IPS DF 4.7 (cell line): ENCODE measurements around the gene WDR64.
"Not testable (repeated sequence)": the region's sequence is repeated elsewhere in the genome, so short reads cannot be mapped to it uniquely, and the experiment has no call there.

Source experiments
- DNase-seq: peaks from one replicate; pipeline ENCODE4 v3.0.0-alpha.2; 2013; ENCODE audit warnings: low spot score; ENCODE audit errors: extremely low read depth

WDR64 gene

GRCh38 chr1:241787691-241788090 lies 135.6 kb downstream of the WDR64 start:
- DNase-seq, result no peak

GRCh38 chr1:241789061-241789460 lies 137.0 kb downstream of the WDR64 start:
- DNase-seq, result no peak

DNA sequence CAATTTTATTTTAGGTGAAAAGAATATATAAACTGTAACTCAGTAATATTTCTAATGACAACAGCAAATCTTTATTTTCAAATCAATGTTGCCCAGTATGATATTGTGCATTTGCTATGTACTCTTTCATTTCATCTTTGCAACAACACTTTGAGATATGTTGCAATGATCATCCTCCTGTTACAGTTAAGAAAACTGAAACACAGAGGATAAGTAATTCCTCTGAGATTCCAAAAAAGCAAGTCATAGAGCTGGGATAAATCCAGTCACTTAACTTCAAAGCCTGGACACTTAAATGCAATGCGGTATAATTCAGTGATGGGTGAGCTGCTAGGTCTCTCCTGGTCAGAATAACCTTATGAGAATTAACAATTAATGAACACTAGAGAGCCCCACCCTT lies 147.3 kb downstream of the WDR64 start:
- DNase-seq, result no peak

DNA sequence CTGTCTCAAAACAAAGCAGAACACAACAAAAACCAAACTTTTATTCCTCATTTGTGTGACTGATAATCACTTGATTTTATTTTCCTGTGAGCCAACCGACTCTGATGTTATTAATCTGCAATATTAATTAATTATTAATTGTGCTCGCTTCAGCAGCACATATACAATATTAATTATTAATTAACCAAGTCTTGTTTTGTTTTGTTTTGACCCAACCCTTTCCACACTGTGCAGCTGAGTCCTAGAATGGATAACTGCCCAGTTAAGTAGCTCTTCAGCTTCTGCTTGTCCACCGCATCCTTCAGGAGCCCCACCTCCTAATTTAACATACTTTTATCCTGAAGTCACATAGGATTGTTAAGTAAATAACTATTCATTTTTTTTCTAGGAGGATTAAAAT lies 148.6 kb downstream of the WDR64 start:
- DNase-seq, result no peak

DNA sequence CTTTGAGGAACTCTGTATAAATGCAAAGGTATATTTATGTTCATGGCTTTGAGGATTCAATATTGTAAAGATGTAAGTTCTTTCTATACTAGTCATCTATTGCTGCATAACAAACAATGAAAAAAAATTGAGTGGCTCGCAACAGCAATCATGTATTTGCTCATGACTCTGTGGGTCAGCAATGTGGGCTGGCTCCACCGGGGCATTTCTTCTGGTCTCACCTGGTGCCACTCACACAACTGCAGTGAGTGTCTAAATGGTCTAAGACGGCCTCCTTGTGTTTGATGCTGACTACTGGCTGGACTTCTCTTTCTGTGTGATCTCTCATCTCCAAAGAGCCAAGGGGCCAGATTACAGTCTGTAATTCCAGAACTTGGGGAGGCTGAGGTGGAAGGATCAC lies 150.8 kb downstream of the WDR64 start:
- no peak for DNase-seq

GRCh38 chr1:241804706-241805105 lies 152.6 kb downstream of the WDR64 start:
- not testable (repeated sequence) for DNase-seq

DNA sequence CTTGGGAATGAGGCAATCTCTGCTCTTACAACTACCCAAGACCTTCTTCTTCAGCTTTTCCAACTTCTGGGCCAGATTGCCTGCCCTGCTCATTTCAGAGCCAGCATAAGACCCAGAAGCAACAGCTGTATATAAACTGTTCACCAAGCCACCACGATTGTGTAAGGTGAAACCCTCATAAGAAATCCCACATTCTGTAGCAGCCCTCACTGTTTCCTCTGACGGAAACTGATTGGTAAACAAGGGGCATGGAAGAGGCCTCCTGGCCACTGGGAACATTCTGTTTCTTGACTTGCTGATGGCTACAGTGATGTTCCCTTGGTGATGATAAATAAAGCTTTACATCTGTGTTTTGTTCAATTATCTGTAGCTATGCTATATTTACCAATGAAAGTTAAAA lies 156.2 kb downstream of the WDR64 start:
- no peak for DNase-seq

DNA sequence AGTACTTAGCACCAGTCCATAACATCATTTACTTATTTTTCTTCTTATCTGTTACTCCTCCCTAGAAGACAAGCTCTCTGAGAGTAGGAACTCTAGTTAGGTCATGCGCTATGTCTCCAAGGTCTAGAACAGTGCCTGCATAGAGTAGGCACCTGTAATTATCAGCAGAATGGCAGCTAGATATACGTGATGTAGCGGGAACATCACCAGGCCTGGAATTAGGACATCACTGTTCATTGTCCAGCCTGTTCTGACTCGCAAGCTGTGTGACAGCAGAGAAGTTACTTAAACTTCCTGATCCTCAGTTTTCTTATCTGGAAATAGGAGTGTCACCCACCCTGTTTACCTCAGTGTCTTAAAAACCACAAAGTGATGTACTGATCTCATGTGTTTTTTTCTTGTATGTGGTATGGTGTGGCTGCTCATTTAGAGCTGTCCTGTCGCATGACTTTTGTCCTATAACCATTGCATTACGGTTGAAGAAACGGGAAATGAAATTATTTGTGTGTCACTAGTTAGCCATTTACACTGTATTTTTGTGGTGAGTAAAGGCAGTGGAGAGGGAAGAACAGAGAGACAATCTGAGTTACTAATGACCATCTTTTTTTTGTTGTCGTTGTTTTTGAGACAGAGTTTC lies 158.8 kb downstream of the WDR64 start:
- no peak for DNase-seq

GRCh38 chr1:241813768-241814320 lies 161.8 kb downstream of the WDR64 start:
- DNase-seq, result no peak

DNA sequence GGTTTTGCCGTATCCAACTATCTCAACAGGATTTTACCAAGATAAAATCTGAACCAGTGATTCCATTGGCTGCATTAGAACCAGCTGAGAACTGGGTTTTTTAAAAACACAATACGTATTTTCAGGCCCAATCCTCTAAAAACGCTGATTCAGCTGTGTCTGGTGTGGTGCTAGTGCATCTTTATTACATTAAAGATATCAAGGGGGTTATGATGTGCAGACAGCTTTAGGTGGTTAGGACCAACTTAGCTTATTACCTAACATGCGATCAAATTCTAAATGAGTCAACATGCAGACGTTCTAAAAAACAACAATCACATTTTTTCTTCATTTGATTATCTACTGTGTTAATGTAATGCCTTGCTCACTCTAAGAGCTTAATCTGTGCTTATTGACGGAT lies 163.9 kb downstream of the WDR64 start:
- no peak for DNase-seq

DNA sequence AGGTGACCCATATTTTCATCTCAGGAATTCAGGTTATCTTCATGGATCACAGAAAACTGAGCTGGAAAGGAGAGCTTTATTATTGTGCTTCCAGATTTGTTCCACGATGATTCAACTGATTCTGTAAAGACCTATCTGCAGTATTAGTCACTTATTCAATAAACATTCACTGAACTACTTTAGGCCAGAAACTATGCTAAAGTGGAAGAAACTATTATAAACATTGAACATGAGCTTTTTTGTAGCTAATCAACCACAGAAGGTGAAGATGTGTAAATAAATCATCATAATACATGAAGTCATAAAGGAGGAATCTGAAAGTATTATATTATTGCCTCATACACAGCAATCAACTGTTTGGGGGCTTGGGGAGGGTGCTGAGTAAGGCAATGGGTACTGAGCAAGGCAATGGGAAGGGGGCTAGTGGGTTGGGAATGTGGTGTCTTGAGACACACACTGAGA lies 165.3 kb downstream of the WDR64 start:
- no peak for DNase-seq

DNA sequence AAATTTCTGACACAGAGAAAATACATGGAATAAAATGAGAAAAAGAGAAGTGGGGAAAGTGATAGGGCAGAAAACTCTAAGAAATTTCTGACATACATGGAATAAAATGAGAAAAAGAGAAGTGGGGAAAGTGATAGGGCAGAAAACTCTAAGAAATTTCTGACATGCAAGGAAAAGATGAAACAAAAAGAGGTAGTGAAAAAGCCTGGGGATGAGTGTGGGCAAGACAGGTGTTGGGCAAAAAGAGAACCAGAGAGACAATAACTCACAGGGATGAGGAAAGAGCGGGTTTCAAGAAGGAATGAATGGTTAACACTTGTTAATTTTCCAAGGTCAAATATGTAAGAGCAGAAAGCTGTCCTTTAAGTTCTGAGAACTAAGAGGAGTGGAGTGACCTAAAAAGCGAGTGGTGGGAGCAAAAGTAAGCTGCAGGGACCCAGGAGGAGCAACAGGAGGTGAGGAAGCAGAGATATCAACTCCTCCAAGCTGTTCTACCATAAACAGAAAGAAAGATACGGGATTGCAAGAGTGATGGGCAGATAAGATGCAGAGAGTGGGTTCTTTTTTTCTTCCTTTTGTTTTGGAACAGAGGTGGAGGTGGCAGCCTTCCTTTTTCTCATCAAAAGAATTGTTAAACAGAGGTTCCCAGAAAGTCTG lies 166.0 kb downstream of the WDR64 start:
- no peak for DNase-seq

DNA sequence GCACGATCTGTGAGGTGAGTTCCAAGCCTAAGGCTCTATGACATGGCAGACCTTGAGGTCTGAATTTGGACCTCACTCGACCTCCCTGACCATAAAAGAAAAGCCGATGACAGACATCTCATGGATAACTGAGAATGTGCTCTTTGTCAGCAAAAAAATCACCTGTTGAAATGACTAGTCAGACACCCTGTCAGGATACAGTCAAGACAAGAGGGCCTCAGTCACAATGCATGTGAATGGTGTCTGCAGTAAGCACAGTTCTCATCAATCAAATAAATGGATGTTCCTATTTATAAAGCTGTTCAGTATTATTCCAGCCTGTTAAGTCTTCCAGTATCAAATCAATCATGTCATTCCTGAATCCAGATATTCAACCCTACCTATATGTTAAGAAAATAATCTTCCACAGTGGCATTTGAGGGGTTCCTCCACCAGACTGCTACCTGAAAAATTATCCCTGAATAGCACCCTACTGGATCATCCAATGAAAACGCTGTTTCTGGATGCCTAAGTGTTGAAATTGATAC lies 167.3 kb downstream of the WDR64 start:
- no peak for DNase-seq

DNA sequence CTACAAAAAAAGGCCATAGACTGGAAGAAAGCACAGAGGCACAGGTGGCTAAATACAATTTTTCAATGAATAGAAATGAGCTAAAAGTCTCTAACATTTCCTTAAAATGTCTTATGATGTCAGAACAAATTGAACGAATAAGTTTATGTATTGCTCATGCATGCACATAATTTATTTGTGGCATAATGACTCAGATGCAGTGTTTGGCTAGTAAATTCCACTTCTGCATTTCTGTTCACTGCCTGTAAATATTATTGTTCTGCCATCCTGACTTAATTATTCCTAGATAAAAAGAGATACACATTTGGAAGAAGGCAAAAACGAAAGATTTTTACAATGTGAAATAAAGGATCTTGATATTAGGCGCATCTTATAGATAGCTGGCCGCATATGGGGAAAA lies 169.3 kb downstream of the WDR64 start:
- DNase-seq, result no peak

- no peak for DNase-seq
Measured at GRCh38 chr1:241822846-241823245, 170.8 kb downstream of the WDR64 start.

DNA sequence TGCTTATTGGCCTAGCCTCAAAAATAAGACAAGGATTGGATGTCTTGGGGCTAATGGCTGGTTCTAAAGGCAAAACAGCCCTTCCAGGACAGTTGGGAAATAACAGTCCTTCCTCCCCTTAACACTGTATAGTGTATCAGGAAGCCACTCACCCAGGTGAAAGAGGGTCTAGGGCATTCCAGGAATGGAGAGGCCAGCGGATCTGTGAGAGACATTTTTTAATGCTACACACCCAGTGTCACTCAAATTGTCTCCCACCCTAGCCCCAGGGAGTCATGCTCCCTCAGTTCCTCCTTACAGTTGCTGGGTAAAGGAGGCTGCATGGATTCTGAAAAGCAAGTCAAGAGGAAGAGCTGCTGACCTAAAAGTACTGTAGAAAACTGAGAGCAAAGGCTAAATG lies 171.8 kb downstream of the WDR64 start:
- no peak for DNase-seq

DNA sequence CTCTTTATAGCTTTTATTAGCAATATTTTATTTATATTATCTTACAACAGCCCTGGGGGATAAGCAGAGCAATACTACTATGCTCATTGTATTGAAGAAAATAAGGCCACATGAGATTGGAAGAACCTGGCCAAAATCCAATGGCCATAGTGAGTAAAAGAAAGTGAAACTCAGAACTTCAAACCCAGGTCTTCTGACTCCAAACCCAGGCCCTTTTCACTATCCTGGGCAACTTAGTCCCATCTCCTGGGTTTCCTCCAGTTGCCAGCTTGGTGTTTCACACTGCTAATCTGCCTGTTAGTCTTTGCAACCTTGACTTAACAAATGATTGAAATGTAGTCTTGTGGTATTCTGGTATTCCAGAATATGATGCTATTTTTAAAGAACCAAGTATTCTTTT lies 173.5 kb downstream of the WDR64 start:
- no peak for DNase-seq

- not testable (repeated sequence) for DNase-seq
Measured at GRCh38 chr1:241826613-241827012, 174.5 kb downstream of the WDR64 start.

- DNase-seq, result no peak
Measured at GRCh38 chr1:241827264-241827663, 175.2 kb downstream of the WDR64 start.

DNA sequence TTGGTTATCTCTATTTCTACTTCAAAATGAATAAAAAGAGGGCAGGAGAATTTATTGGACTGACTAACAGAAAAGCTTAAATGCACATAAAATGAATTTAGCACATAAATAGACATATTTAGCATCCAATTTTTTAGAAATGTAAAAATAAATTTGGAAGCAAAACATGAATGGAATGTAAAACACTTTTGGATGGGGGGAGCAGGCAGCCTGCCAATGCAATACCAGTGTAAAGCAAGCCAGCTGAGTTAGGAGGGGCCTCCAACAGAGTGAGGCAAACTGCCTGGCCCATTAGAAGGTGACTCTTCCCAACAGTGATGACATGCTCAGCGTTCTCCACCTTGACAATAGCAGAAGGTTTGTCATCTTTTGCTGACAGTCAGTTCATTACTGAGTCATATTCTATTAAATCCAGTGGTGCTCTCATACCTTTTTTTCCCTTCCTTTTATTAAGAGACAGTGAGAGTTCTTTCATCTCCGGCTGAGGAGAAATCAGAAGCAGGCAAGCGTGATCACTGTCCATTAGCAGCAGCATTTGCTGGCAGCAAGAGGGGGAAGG lies 176.5 kb downstream of the WDR64 start:
- DNase-seq, result no peak

DNA sequence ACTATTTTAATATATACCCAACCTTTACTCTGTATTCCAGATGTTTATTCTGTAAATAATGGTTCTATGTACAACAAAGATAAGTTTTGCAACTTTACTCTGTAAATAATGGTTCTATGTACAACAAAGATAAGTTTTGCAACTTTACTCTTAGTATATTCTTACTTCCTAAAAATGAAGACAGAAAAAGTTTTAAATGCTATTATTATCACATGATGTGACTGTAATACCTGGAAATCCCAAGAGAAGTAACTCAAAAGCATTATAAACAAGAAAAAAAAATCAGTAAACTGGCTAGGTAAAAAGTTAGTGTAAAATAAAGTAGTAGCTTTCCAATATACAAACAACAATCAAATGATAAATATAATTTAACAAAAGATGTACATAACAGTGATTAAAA lies 177.4 kb downstream of the WDR64 start:
- no peak for DNase-seq

DNA sequence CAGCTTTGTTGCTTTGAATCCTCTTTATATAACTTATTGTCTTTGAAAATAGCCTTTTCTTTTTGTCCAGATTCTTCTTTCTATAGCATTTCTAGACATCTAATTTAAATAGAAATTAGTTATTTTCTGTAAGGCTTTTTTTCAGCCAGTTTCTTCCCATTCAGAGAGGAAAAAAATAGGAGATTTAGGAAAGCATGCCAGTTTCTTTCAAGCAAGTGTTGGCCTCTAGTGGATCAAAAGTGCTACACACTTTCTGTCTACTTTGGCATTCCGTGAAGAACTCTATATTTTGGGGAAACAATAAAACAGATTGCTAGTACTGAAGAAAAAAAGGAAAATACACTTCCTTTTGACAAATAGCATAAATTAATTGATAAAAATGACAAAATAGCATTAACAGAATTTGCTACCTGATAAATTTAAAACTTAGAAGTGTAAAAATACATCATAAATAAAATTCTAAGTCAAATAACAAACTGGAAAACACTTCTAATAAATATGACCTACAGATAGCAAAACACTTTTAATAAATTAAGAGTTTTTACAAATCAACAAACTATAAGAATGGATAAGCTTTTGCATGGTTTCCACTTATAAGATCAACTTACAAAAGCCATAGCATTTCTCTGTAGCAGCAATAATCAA lies 182.8 kb downstream of the WDR64 start:
- no peak for DNase-seq
